Neural crest cell (in vitro differentiated cells): Measurements from ENCODE around the gene RNASEH2B. TPM values are rescaled to one million over a fixed set of nuclear protein-coding genes. Genes with fewer than 3 reads are reported as not detected.

Experiments
- DNase-seq: peaks from one replicate; pipeline ENCODE4 v3.0.0; 2021; ENCODE audit warnings: low read depth, mixed read lengths, low spot score
- H3K27ac Mint-ChIP-seq: one replicate; pipeline ENCODE4 v1.8.0; 2021; ENCODE audit warnings: mild to moderate bottlenecking, mixed read lengths; ENCODE audit not compliant: unreplicated experiment
- H3K27me3 Mint-ChIP-seq: 2 replicates; pipeline ENCODE4 v1.8.0; 2021; ENCODE audit warnings: low read depth, mild to moderate bottlenecking, mixed read lengths
- H3K36me3 Mint-ChIP-seq: 2 replicates; pipeline ENCODE4 v1.8.0; 2021; ENCODE audit warnings: low read depth, mild to moderate bottlenecking, mixed read lengths
- H3K4me1 Mint-ChIP-seq: 2 replicates; pipeline ENCODE4 v1.8.0; 2021; ENCODE audit warnings: mixed read lengths
- H3K4me3 Mint-ChIP-seq: one replicate; pipeline ENCODE4 v1.8.0; 2021; ENCODE audit warnings: mild to moderate bottlenecking, mixed read lengths
- H3K9me3 Mint-ChIP-seq: 2 replicates; pipeline ENCODE4 v1.8.0; 2021; ENCODE audit warnings: mixed read lengths
- total RNA-seq: library from RNA; stranded (reverse); gene quantifications from 2 replicates; pipeline ENCODE4 v1.2.1, GENCODE V29; 2021
- TF ChIP-seq, protein P1 (sequence below): fragments of 200-600 bp; sonication (generic); conservative IDR thresholded peaks from 2 replicates; pipeline ENCODE4 v1.5.0; 2021; ENCODE audit warnings: antibody characterized with exemption, mild to moderate bottlenecking

Gene RNASEH2B
- total RNA-seq, 1 donor from 2014 or later: 53.2 TPM

DNA sequence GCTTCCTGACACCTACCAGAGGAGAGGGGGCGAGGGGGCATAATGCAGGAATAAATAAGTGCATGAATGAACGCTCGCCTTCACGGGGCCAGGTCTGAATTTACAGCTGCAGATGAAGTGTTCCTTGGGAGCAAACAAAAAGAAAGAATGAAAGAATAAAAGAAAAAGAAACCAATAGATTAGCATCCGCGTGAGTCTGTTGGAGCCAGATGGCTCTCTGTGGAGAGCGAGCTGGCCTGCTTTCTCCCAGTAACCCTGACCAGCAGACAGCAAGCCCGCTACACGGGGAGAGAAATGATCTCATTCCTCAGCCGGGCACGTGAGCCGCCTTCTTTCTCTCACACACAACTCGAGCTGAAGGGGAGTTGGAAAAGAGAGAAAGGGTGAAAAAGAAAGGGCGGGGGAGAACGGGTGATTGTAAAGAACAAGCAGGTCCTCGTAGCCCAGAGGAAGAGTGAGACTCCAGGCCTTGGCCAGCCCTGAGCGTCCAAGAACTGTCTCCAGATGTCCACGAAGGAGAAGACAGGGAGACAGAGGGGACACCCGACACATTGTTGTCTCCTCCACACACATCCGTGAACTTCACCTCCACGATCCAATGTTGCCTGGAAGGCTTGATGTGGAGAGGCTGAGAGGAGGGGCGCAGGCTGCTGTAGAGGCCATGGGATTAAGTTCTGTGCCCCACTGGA, 81.4 kb downstream of the RNASEH2B start:
- TF ChIP-seq, protein P1, sequence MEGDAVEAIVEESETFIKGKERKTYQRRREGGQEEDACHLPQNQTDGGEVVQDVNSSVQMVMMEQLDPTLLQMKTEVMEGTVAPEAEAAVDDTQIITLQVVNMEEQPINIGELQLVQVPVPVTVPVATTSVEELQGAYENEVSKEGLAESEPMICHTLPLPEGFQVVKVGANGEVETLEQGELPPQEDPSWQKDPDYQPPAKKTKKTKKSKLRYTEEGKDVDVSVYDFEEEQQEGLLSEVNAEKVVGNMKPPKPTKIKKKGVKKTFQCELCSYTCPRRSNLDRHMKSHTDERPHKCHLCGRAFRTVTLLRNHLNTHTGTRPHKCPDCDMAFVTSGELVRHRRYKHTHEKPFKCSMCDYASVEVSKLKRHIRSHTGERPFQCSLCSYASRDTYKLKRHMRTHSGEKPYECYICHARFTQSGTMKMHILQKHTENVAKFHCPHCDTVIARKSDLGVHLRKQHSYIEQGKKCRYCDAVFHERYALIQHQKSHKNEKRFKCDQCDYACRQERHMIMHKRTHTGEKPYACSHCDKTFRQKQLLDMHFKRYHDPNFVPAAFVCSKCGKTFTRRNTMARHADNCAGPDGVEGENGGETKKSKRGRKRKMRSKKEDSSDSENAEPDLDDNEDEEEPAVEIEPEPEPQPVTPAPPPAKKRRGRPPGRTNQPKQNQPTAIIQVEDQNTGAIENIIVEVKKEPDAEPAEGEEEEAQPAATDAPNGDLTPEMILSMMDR: no peak
- Mint-ChIP-seq H3K4me3 (peak overlapping the region; percentile 64), H3K27ac (peak overlapping the region; percentile 98), H3K27me3 (no peaks in the 10 kb centered on the region), H3K4me1 (peaks cover 52% of the 10 kb centered on the region), H3K9me3 (no peaks in the 10 kb centered on the region), H3K36me3 (peaks cover 3% of the 10 kb centered on the region)
- peak; percentile 46 for DNase-seq

DNA sequence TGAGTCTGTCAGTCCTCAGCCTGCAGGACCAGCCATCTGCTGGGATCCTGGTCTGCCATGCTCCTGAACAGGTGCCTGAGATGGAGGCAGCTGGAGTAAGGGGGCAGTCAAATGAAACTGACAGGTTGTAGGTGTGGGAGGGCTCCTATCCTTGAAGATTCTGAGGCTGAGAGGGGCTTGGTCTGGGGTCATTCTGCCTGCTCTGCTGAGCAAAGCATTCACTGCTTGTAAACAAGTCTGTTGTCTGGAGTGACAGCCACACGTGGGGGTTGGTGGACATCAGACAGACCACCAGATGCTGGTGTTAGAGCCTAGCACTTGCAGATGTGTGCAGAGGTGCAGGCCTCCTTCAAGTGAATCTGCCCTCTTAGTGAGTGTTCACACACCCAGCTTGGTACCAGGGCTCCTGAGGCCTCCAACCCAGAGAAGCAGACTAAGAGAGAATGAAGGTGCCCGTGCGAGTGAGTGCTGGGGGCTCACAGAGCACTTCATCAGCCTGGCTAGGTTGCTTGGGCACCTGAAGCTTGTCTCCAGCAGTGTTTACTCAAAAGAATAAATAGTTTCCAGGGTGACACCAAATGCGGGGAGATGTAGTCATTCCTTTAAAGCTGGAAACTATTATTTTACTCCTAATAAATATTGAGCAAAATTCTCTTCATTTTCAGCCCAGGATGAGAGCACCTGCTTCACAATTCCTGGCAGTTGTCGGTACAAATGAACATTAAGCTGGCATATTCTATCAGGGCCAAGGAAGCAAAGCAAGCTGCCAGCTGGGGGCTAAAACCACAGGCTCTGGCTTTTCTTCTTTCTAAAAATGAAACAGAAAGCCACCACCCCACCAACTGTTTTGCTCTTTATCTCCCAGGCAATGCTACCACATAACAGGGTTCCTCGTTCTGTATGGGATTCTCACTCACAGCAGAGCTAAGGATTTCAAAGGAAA, 82.3 kb downstream of the RNASEH2B start:
- no peak for DNase-seq
- H3K27ac Mint-ChIP-seq: peak overlapping the region; percentile 98

DNA sequence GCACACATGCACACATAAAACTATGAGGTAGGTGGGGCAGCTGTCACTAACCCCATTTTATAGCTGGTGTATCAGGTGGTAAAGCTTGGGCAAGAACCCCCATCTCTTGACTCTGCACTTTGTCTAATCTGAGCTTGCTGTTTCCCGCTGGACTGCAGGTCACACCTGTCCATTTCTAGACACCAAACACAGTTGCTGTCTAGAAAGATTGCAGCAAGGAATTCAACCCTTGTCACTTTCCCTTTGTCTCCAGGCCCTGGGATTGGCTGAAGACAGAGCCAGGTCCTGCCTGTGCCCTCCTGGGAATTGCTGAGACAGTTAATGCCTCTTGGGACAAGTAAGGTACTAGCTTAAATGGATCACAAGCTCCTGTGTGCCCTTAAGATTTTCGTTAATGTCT, 83.8 kb downstream of the RNASEH2B start:
- Mint-ChIP-seq H3K9me3 (no peaks in the 10 kb centered on the region), H3K36me3 (peaks cover 3% of the 10 kb centered on the region), H3K4me1 (peaks cover 52% of the 10 kb centered on the region), H3K27me3 (no peaks in the 10 kb centered on the region), H3K4me3 (no peak overlapping the region), H3K27ac (no peak overlapping the region)
- no peak for DNase-seq
- TF ChIP-seq, protein P1: no peak

More for the DNA sequence above, 82.3 kb downstream of the RNASEH2B start:
- TF ChIP-seq, protein P1: no peak
- peaks cover 52% of the 10 kb centered on the region for H3K4me1 Mint-ChIP-seq
- H3K4me3 Mint-ChIP-seq: no peak overlapping the region
- H3K9me3 Mint-ChIP-seq: no peaks in the 10 kb centered on the region
- H3K36me3 Mint-ChIP-seq: peaks cover 3% of the 10 kb centered on the region
- no peaks in the 10 kb centered on the region for H3K27me3 Mint-ChIP-seq

DNA sequence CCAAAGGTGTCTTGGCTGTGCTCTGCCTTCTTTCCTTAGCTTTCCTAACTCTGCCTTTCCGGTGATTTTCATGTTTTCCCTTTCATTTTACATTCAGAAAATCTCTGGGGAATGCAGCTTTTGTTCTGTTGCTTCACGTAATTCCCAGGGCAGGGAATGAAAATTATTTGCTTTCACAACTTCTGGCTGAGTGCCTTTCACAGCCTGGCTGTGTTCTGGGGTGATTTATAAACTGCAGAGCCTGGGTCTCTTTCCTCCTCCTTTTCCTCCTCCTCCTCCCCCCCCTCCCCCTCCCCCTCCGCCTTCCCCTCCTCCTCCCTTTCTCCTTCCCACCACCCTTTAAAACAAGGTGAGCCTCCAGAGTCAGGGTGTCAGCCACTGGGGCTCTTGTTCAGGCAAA, 84.3 kb downstream of the RNASEH2B start:
- Mint-ChIP-seq H3K27ac (no peak overlapping the region), H3K36me3 (peaks cover under 1% of the 10 kb centered on the region), H3K9me3 (no peaks in the 10 kb centered on the region), H3K4me1 (peaks cover 51% of the 10 kb centered on the region), H3K4me3 (no peak overlapping the region), H3K27me3 (no peaks in the 10 kb centered on the region)
- TF ChIP-seq, protein P1: no peak
- no peak for DNase-seq

DNA sequence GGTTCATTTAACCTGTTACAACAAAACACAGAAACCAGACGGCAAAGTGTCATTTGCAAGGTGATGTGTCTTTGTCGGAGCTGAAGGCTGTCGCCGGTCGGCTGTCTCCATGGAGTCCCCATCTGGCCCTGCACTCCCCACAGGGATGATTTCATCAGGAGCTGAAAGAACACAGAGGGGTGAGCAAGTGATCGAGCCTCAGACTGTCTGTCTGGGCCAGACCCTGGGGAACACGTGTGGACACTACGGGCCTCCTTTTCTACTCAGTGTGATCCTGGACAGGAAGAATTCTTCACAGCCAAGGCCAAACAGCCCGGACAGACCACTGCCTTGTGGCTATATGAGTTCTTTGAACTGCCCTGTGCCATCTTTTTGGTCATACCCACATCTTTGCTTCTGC, 85.1 kb downstream of the RNASEH2B start:
- Mint-ChIP-seq H3K4me3 (no peak overlapping the region), H3K4me1 (peaks cover 47% of the 10 kb centered on the region), H3K36me3 (no peaks in the 10 kb centered on the region), H3K27ac (peak overlapping the region; percentile 54), H3K27me3 (no peaks in the 10 kb centered on the region), H3K9me3 (no peaks in the 10 kb centered on the region)
- TF ChIP-seq, protein P1: no peak
- no peak for DNase-seq
